Gastrocnemius medialis (tissue), 4 donors: ENCODE results near the gene NDUFB4.

Experiments used
- POLR2A ChIP-seq, 2 donors: fragments of 450-650 bp; IDR thresholded peaks; one replicate each; pipeline ENCODE4 v1.6.1; 2017; ENCODE audit warnings: antibody characterized with exemption in 2 of 2, mild to moderate bottlenecking in 2 of 2, moderate library complexity in 2 of 2
- TF ChIP-seq, protein P1 (sequence below), 5 experiments: fragments of 450-650 bp in 3 of 5; fragments of 200-600 bp in 2 of 5; sonication (generic) in 2 of 5; IDR thresholded peaks in 4 of 5; conservative IDR thresholded peaks in 1 of 5; 1 replicate in 4 of 5; 2 replicates in 1 of 5; pipeline ENCODE4 v1.5.1; 2016 to 2019; ENCODE audit warnings: antibody characterized with exemption in 5 of 5, mild to moderate bottlenecking in 3 of 5, moderate library complexity in 3 of 5

DNA sequence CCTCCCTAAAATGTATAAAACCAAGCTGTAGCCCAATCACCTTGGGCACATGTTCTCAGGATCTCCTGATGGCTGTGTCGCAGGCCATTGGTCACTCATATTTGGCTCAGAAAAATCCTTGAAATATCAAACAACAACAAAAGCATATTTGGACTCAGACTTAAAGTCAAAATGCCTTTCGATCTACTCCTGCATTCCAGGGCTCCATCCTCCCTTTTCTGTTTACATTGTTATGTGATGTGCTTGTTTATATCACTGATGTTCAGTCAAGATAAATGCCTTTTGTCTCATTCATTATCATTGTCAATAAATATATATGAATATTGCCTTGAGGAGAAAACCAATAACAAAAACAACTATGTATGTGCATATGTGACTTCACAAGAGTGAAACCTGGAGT, 54.2 kb downstream of the NDUFB4 start:
- no peak for TF ChIP-seq POLR2A (IDR thresholded peaks at IDR 0.05)
- TF ChIP-seq, protein P1, sequence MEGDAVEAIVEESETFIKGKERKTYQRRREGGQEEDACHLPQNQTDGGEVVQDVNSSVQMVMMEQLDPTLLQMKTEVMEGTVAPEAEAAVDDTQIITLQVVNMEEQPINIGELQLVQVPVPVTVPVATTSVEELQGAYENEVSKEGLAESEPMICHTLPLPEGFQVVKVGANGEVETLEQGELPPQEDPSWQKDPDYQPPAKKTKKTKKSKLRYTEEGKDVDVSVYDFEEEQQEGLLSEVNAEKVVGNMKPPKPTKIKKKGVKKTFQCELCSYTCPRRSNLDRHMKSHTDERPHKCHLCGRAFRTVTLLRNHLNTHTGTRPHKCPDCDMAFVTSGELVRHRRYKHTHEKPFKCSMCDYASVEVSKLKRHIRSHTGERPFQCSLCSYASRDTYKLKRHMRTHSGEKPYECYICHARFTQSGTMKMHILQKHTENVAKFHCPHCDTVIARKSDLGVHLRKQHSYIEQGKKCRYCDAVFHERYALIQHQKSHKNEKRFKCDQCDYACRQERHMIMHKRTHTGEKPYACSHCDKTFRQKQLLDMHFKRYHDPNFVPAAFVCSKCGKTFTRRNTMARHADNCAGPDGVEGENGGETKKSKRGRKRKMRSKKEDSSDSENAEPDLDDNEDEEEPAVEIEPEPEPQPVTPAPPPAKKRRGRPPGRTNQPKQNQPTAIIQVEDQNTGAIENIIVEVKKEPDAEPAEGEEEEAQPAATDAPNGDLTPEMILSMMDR (IDR thresholded peaks at IDR 0.05 in 4 of 5, conservative IDR thresholded peaks at IDR 0.05 in 1 of 5) = no peak
